ENCODE data around the gene C16orf54.
"Not testable (repeated sequence)": the region's sequence is repeated elsewhere in the genome, so short reads cannot be mapped to it uniquely, and the experiment has no call there.

C16orf54 gene

DNA sequence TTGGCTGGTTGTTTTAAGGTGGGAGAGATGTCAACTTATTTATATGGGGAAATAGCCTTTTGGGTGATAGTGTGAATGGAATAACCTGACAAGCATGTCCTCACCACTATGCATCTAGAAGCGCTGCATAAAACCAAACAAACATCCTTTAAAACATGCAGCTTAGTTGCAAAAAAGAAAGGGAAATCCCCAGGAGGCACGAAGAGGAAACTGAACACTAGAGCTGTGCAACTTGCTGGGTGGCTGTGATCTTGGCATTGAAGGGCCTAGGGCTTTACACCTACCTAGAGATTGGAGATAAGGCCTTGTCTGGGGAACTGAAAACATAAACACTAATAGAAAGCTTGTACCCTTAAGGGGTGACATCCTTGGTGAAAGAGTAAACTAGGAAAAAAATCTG lies 7.3 kb downstream of the C16orf54 start:
- DNase-seq, result peak; percentile 56

DNA sequence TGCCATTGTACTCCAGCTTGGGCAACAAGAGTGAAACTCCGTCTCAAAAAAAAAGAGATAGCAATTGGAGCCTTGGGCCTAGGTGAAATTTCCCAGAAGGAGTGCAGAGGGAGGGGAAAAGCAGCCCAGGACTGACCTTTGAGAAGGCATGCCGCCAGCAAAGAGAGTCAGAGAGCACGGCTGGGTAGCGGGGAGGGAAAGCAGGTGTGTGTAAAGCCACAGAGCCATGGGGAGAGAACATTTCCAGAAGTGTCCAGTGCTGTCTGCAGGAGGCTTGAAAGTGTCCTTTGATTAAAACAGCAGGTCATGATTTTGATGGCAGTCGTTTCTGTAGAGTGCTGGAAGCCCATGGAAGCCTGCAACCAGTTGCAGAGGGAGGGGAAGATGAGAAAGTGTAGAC lies 8.1 kb downstream of the C16orf54 start:
- DNase-seq, result no peak

DNA sequence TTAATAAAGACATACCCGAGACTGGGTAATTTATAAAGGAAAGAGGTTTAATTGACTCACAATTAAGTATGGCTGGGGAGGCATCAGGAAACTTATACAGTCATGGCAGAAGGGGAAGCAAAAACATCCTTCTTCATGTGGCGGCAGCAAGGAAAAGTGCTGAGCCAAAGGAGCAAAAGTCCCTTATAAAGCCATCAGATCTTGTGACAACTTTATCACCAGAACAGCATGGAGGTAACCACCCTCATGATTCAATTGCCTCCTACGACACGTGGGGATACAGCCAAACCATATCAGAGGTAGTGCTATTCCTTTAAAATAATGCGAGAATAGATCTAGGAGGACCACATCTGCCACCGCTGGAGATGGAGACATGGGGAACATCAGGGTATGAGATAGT lies 9.0 kb downstream of the C16orf54 start:
- no peak for DNase-seq

DNA sequence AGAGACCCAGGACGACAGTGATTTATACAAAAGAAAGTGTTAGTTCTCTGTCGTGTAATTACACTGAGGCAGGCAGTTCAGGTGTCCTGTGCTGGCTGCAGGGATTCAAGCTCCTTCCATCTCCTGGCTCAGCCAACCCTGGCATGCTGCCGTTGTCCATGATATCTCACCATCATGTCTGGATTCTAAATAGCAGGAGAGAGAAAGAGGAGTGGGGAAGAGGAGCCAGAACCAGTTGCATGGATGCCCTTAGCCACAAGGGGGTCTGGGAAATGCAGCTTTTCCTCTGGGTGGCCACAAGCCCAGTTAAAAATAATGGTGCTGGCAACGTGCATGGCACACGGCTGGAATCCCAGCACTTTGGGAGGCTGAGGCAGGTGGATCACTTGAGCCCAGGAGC lies 9.7 kb downstream of the C16orf54 start:
- DNase-seq, result no peak

DNA sequence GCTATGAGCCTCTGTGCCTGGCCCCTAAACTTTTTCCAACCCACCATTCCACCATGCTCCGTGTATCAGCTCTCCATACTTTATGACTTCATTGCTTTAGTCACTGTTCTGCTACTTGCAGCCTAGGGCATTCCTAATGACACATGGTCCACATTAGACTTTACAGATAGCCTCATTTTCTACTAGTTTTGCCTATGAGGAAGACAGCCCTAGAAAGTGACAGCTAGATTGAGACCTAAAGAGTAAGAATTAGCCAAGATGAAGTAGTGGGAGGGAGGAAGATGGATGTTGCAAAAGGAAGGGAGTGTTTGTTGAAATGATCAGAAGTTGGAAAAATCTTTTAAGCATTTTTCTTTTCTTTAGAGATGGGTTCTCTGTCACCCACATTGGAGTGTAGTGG lies 11.0 kb downstream of the C16orf54 start:
- no peak for DNase-seq

DNA sequence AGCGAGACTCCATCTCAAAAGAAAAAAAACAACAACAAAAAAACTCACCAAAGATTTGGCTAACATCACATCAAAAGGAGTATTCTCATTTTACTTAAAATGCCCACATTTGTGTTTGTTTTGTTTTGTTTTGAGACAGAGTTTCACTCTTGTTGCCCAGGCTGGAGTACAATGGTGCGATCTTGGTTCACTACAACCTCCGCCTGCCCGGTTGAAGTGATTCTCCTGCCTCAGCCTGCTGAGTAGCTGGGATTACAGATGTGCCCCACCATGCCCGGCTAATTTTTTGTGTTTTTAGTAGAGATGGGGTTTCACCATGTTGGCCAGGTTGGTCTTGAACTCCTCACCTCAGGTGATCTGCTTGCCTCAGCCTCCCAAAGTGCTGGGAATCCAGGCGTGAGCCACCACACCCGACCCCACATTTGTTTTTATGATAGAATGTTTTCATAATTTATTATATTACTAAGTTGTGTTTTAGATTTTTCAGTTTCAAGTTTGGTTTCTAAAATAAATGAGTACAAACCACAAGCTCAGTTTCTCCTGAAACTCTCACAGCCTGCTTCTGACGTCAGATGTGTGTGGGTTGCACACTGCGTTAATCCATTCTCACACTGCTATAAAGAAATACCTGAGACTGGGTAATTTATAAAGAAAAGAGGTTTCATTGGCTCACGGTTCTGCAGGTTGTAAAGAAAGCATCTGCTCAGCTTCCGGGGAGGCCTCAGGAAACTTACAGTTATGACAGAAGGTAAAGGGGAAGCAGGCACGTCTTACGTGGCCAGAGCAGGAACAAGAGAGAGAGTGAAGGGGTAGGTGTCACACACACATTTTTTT lies 13.8 kb downstream of the C16orf54 start:
- peak; percentile 40 for DNase-seq

DNA sequence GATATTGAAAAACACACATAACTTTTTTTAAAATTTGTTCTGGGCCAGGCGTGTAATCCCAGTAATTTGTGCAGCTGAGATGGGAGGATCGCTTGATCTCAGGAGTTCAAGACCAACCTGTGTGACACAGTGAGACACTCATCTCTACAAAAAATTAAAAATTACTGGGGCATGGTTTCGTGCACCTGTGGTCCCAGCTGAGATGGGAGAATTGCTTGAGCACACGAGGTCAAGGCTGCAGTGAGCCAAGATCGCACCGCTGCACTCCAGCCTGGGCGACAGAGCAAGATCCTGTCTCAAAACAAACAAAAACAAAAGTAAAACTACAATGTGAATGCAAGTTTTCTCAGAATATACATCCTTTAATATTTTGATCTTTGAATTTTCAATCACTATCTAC lies 15.1 kb downstream of the C16orf54 start:
- peak; percentile 40 for DNase-seq

DNA sequence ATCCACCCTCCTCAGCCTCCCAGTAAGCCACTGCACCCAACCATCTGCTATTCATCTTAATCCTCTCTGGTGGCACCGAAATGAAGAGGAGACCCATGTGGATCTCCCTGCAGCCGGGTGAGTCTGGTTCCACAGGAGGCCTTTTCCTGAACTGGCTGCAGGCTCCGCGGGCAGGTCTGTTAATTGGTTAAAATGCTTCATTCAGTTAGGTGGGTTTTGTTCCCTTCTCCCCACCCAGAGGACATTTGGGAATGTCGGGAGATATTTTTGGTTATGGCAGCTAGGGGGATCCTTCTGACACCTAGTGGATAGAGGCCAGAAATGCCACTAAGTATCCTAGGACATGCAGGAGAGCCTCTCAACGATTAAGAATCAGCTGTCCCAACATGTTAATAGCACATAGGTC lies 16.7 kb downstream of the C16orf54 start:
- peak; percentile 30 for DNase-seq

DNA sequence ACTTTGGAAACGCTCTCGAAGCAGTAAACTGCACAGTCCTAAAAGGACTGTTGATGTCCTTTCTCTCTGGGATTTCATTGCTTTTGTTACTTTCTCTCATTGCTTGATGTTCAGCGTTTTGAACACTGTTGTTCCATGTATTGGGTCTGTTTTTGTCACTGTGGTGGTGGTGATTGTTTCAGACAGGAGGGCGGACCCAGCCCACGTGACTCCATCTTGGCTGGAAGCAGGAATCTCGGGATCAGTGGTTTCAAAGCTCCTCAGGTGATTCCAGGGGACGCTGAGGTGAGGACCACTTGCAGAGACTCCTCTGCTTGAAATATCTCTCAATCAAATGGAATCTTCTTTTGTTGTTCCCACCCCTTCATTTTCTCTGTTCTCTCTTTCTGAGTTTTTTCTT lies 18.3 kb downstream of the C16orf54 start:
- DNase-seq, result no peak

DNA sequence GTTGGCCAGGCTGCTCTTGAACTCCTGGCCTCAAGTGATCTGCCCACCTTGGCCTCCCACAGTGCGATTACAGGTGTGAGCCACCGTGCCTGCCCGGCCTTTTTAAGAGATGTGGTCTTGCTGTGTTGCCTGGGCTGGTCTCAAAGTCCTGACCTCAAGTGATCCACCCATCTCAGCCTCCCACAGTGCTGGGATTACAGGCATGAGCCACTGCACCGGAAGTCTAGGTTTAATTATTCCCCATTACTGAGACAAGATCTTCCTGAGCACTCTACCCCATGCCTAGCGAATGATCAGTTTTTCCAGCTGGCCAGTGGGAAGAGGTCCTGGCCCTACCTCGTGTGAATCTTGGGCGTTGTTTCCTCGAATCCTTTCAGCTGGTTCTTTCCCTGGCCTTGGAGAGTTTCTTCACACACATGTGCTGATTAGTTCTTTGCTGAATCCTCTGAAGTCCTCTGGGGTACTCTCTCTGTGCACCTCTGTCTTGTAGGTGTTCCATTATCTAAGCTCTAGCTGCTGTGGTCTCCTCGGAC lies 18.9 kb downstream of the C16orf54 start:
- DNase-seq, result no peak

DNA sequence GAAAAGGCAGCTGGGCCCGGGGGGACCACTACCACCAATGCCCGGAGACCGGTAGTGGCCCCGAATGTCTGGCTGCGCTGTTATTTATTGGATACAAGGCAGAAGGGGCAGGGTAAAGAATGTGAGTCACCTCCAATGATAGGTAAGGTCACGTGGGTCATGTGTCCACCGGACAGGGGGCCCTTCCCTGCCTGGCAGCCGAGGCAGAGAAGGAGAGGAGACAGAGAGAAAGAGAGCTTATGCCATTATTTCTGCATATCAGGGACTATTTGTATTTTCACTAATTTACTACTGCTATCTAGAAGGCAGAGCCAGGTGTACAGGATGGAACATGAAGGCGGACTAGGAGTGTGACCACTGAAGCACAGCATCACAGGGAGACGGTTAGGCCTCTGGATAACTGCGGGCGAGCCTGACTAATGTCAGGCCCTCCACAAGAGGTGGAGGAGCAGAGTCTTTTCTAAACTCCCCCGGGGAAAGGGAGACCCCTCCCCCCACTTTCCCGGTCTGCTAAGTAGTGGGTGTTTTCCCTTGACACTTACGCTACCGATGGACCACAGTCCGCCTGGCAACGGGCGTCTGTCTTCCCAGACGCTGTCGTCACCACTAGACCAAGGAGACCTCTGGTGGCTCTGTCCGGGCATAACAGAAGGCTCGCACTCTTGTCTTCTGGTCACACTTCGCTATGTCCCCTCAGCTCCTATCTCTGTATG lies 24.5 kb downstream of the C16orf54 start:
- DNase-seq, result peak; percentile 72

DNA sequence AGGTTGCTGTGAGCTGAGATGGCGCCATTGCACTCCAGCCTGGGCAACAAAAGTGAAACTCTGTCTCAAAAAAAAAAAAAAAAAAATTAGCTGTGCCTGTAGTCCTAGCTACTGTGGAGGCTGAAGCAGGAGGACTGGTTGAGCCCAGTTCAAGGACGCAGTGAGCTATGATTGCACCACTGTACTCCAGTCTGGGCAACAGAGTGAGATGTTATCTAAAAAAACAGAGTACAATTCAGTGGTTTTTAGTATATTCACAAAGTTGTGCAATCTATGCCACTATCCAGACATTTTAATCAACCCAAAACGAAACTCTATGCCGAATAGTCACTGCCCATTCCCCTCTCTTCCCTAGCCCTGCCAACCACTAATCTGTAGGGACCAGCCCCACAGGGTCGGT lies 25.1 kb downstream of the C16orf54 start:
- DNase-seq, result no peak

DNA sequence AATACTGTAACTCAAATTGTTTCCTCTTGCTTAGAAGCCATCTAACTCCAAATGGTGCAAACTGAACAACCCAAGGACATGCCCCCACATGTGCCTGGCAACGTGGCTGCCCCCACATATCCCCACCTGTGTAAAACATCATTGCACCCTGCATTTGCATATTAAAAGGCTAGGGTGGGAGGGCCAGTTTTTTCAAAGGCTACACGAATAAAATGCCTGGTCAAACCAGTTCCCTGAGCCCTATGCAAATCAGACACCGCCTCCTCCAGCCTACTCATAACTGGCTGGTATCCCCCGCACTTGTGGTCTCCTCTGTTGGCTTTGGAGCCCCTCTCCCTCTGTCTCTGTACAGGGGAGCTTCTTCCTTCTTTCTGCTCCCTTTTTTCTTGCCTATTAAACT lies 26.7 kb downstream of the C16orf54 start:
- DNase-seq, result no peak

DNA sequence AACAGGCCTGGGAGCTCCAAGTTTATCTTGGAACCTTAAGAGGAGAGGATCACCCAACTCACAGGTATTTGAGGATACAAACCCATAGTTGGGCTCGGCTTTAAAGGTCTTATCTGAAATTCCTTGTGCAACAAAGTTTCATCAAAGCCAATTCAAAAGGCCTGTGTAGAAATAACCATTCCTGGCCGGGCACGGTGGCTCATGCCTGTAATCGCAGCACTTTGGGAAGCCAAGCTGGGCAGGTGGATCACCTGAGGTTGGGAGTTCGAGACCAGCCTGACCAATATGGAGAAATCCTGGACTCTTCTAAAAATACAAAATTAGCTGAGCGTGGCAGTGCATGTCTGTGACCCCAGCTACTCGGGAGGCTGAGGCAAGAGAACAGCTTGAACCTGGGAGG lies 28.7 kb downstream of the C16orf54 start:
- no peak for DNase-seq

DNA sequence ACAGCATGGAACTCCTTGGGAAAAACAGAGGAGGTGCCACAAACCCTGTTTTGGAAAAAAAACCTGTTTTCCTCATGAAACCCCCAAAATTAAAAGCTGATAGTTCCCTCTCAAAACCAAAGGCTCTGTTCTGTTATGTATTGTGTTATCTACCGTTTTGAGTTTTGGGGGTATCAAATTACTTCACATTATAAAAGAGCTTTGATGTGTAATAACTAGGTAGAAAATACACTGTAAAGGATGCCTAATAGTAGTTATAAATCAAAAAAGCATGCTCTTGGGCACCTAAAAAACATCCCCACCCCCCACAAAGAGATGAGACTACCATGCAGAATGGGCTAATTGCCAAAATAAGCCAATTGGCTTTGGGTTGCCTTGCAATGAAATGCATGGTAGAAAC lies 30.8 kb downstream of the C16orf54 start:
- no peak for DNase-seq

DNA sequence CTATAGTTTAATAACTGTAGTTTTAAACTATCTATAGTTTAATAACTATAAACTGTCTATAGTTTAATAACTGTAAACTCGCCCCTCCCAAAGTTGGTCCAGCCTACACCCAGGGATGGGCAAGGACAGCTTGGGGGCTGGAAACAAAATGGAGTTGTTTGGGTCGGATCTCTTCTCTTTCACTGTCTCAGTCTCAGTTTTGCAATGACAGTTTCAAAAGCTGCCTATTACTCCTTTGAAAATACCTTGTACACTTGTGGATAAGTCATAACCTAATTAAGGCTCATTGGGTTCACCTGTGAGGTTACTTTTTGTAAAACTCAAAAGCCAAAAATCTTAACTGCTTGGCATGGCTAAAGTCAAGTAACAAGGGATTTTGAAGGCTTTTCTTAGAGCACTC lies 31.4 kb downstream of the C16orf54 start:
- no peak for DNase-seq

DNA sequence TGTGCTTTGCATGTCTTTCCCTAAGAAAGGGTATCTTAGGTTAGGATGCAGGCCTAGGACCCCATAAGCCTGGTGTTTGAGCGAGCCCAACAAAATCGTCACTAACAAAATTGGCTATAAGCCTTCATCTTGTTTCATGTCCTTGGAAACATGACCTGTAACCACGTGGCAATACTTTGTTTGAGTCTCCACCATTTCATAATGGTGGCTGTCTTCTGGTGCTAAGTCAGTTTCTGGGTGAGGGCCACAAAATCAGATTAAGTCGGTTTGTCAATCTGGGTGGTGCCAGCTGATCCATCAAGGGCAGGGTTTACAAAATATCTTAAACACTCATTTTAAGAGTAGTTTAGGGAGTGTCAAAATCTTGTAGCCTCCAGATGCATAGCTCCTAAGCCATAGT lies 33.0 kb downstream of the C16orf54 start:
- no peak for DNase-seq

DNA sequence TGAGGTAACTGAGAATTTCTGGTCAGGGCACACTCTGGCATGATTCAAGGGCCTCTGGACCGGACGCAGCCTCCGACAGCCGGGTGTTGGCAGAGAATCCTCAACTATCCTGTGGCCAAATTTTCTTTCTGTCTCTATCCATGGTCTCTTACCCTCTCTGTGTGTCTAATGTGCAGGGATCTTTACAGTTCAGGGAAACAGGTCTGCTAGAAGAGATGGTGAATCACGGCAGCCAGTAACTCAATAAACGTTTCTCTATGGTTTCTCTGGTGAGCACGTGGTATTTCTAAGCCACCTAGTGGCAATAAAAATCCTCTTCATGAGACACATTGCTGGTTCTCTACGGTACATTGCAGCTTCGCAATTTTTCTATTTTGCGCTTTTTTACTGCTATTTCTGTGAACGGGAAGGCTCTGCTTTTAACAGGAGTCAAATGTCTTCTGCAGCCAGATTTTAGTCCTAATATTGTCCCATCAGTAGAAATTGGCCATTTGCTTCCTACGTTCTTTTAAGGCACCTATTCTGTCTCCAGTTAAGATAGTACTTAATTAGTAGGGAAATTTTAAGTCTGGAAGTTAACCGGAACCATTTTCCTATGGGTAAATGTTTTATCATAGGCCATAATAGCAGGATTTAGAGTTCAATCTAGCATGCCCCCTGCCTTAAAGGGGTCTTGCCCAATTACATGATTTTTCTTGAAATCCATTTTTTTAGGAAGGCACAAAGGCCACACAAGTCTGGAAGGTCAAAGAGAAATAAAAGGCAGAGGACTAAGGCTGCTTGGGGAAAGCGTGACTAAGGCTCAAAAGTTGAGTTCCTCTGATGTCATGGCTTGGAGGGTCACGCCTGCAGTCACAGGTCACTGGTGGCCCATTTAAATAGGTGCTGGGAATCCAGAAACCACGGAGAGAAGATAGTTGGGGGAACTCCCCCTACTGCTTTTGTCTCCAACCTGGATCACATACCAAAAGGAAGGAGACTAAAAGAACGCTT lies 35.3 kb downstream of the C16orf54 start:
- peak; percentile 80 for DNase-seq

DNA sequence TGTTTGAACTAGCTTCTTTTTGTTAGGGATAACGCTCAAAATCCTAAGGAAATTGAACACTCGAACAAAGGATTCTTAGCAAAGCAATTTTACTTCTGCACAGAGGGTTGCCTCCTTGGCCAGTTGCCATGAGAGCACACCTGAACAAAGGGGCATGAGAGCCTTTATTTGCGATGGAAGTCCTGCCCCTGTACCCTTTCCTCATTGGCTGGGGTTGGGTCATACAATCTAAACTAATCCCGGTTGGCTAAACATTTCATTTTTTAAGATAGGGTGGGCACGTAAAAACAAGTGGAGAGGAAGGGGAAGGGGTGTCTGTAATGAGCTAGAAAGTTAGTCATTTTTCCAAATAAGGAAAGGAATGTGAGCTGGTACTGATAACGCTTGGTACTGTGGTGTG lies 36.1 kb downstream of the C16orf54 start:
- DNase-seq, result not testable (repeated sequence)

DNA sequence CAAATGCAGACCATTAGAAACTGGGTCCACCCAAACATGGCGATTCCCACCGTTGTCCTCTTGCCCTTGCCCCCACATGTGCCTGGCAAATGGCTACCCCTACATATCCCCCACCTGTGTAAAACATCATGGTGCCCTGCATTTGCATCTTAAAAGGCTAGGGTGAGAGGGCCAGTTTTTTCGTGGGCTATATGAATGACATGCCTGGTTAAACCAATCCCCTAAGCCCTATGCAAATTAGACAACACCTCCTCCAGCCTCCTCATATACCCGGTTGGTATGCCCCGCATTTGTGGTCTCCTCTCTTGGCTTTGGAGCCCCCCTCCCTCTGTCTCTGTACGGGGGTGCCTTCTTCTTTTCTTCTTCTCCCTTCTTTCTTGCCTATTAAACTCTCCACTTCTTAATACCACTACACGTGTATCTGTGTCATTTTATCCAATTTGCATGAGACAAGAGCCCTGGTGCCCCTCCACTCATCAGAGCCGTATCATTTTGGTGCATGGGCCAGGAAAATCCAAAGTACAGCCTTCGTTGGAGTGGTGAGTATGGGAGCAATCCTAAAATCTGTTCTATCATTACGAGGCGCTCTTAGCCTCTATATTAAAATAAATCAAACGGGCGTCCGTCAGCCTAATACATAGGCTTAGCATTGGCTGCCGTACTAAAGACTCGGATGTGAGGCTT lies 36.7 kb downstream of the C16orf54 start:
- DNase-seq, result no peak

DNA sequence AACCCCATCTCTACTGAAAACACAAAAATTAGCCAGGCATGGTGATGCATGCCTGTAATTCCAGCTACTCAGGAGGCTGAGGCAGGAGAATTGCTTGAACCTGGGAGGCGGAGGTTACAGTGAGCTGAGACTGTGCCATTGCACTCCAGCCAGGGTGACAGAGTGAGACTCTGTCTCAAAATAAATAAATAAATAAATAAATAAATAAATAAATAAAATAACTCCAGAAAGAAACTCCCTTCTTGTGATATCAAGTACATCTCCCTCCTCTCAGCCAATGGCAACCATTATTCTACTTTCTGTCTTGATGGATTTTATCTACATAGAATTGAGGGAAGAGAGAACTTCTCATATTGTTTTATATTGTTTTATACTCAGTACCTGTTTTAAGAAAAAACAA lies 38.6 kb downstream of the C16orf54 start:
- not testable (repeated sequence) for DNase-seq

DNA sequence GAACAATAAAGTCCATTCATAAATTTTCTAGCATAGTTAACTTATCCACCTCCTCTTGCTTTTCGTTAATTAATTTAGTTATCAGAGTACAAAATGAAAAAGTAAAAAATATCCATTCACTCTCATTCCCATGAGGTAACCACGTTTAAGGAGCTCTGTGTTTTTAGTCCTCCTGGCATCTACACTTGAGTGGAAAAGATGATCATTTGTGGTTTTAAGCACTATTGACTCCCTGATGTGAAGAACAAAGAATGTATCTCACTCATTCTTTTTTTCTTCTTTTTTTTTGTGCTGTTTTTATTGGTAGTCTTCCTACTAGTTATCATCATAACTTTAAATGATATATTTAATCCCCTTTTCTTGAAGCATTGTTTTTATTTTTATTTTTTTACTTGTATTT lies 40.8 kb downstream of the C16orf54 start:
- no peak for DNase-seq
